Fibroblast of villous mesenchyme (primary cell): Measurements from ENCODE around the gene POMT1. TPM values are rescaled to one million over a fixed set of nuclear protein-coding genes. Genes with fewer than 3 reads are reported as not detected.
"Not testable (repeated sequence)": the region's sequence is repeated elsewhere in the genome, so short reads cannot be mapped to it uniquely, and the experiment has no call there.

ENCODE experiments used
- DNase-seq: peaks from one replicate; pipeline ENCODE4 v3.0.0-alpha.2; 2010; ENCODE audit warnings: low read depth
- H3K4me3 ChIP-seq: 2 replicates; pipeline ENCODE4 v1.5.1; 2011; ENCODE audit warnings: low read depth, mild to moderate bottlenecking, low read length
- CTCF ChIP-seq: IDR thresholded peaks from 2 replicates; pipeline ENCODE4 v1.5.1; 2012; ENCODE audit warnings: low read depth, mild to moderate bottlenecking, low read length; ENCODE audit not compliant: insufficient read depth
- total RNA-seq: library from RNA; depleted of rRNA; stranded (reverse); fragments of >200 nt; gene quantifications from 2 replicates; pipeline ENCODE4 v1.2.3, GENCODE V29; 2012

The POMT1 gene
- total RNA-seq, 1 donor: 36.3 TPM

DNA sequence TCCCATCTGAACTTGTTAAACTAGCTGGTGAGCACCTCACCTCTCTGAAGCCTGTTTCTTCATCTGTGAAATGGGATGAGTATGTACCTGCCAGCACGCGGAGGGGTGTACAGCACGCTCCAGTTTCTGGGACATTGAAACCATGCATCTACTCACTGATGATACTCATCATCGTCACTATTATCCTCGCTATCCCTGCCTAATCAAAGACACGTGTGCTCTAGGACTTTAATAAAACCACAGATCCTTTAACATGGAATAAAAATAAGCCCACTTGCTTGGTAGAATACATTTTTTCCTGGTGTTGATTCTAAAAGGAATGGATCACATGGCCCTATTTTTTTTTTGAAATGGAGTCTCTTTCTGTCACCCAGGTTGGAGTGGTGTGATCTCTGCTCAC, 37.3 kb upstream of the POMT1 start:
- no peak for DNase-seq
- H3K4me3 ChIP-seq: no peak overlapping the region
- TF ChIP-seq CTCF: no peak

GRCh38 chr9:131467214-131467935, 35.3 kb upstream of the POMT1 start:
- H3K4me3 ChIP-seq: no peak overlapping the region
- no peak for DNase-seq
- TF ChIP-seq CTCF: no peak

DNA sequence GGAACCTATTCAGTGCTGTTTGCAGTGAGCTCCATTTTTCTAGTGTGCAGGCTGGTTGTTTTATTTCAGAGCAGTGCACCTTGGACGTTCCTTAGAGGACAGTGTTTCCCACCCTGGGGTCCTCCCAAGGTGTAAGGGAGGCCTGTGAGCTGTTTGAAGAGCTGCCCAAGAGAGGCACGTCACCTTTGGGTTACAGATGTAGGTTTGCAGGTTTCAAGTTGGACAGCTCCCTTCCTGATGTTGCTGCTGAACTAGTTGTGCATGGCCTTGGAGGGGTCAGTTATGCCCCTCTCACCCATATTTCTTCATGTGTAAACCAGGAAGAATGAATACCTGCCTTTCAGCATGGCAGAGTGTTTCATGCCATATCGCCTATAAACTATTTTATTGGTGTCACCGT, 34.7 kb upstream of the POMT1 start:
- H3K4me3 ChIP-seq: no peak overlapping the region
- DNase-seq: no peak
- no peak for TF ChIP-seq CTCF

DNA sequence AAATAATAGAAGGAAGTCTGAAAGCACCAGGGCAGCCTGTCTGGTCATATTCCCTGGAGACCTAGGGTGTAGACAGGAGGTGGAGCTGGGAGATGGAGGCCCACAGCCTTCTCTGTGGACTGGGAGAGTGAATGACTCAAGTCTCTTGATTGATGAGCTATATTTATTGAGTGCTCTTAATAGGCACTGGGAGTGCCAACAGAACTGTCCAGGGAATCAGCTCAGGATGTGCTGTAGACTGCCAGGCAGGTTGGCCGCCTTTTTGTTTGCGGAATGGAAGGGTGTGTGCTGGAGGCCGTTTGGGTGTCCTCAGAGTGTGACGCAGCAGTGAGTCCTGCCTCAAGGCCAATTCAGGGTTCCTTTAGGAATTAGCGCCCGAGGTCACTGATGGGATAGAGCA, 33.4 kb upstream of the POMT1 start:
- no peak for DNase-seq
- TF ChIP-seq CTCF: no peak
- no peak overlapping the region for H3K4me3 ChIP-seq

DNA sequence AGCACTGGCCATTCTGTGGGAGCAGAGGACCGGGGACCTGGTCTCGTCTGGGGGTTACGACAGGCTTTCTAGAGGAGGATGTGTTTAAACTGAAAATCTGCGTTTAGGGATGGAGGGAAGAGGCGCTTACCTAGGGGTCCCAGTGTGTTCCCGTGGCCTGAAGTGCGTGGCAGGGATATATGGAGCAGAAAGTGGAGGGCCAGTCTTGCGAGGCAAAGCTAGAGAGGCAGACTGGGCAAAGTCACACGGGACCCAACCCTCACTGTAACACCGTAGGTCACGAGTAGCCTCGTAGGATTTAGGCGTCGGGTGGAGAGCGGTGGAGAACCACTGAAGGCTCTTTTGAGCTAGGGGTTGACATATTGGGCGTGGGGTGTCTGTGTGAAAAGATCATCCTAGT, 32.8 kb upstream of the POMT1 start:
- H3K4me3 ChIP-seq: no peak overlapping the region
- no peak for DNase-seq
- TF ChIP-seq CTCF: no peak

- TF ChIP-seq CTCF: no peak
- no peak overlapping the region for H3K4me3 ChIP-seq
- no peak for DNase-seq
Measured at GRCh38 chr9:131470581-131470991, 32.1 kb upstream of the POMT1 start.

DNA sequence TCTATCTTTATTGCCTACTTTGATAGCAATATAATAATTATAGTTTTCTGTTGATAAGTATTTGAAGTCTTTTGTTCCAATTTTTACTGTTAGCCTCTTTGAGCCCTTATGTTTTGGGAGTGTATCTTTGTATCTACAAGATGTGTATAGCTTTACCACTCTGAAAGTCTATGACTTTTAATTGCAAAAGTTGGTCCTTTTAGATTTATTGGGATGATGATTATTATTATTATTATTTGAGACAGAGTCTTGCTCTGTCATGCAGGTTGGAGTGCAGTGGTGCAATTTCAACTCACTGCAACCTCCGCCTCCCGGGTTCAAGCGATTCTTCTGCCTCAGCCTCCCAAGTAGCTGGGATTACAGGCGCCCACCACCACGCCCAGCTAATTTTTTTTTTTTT, 30.6 kb upstream of the POMT1 start:
- DNase-seq, H3K4me3 ChIP-seq: not testable (repeated sequence)
